Body of pancreas (tissue), 4 donors: ENCODE data around the gene MED25. TPM values are rescaled to one million over a fixed set of nuclear protein-coding genes. Genes with fewer than 3 reads are reported as not detected.

Source experiments
- ATAC-seq: fragments of 150-250 bp; one replicate; pipeline ENCODE4 v1.9.1; 2016
- DNase-seq, 4 donors: peaks; one replicate each; pipeline ENCODE4 v3.0.0-alpha.2; 2019
- H3K27ac ChIP-seq, 4 donors: fragments of 200-600 bp; sonication (generic); 1 replicate in 3 of 4; 2 replicates in 1 of 4; pipeline versions ENCODE4 v1.5.1 to v1.6.1; 2016 to 2019; ENCODE audit warnings: mild to moderate bottlenecking in 1 of 4, mixed read lengths in 1 of 4, moderate library complexity in 1 of 4
- H3K27me3 ChIP-seq, 2 donors: fragments of 200-600 bp; sonication (generic); one replicate each; pipeline ENCODE4 v1.6.0; 2016; ENCODE audit warnings: mild to moderate bottlenecking in 1 of 2
- H3K36me3 ChIP-seq, 2 donors: fragments of 200-600 bp; sonication (generic); replicated peaks in 1 of 2; 2 replicates each; pipeline ENCODE4 v1.5.1; 2016; ENCODE audit warnings: low read depth in 2 of 2; ENCODE audit not compliant: insufficient read depth in 1 of 2
- H3K4me1 ChIP-seq: fragments of 200-600 bp; sonication (generic); one replicate; pipeline ENCODE4 v1.6.0; 2016
- H3K4me3 ChIP-seq, 2 donors: fragments of 200-600 bp; sonication (generic); 1 replicate in 1 of 2; 2 replicates in 1 of 2; pipeline ENCODE4 v1.5.1; 2016 to 2019
- H3K9me3 ChIP-seq, 3 donors: fragments of 200-600 bp; sonication (generic); 1 replicate in 2 of 3; 2 replicates in 1 of 3; pipeline ENCODE4 v1.5.1; 2016
- POLR2A ChIP-seq, 3 donors: fragments of 450-650 bp; IDR thresholded peaks; one replicate each; pipeline ENCODE4 v1.6.1; 2016; ENCODE audit warnings: antibody characterized with exemption in 3 of 3, mild to moderate bottlenecking in 2 of 3
- WGBS, 2 donors: methylation state at CpG; one replicate each; pipeline ENCODE4 v1.1.5; 2017; 5-methylcytosine and 5-hydroxymethylcytosine counted together
- intact Hi-C: fragments of 100-400 bp; cut with DNase I; formaldehyde crosslinking; loops from one replicate; pipeline ENCODE4 v1.15.1; 2023
- total RNA-seq, 2 donors: library from RNA; depleted of rRNA; stranded (reverse); fragments of >200 nt; gene quantifications; one replicate each; pipeline ENCODE4 v1.1.0, GENCODE V29; 2016
- TF ChIP-seq, protein P1 (sequence below), 7 experiments: fragments of 450-650 bp in 4 of 7; fragments of 200-600 bp in 3 of 7; sonication (generic) in 3 of 7; IDR thresholded peaks; one replicate each; pipeline ENCODE4 v1.5.1; 2016 to 2019; ENCODE audit warnings: antibody characterized with exemption in 7 of 7

The MED25 gene
- total RNA-seq, 2 donors from 2014 or later, result 15.8 to 16.9 TPM

DNA sequence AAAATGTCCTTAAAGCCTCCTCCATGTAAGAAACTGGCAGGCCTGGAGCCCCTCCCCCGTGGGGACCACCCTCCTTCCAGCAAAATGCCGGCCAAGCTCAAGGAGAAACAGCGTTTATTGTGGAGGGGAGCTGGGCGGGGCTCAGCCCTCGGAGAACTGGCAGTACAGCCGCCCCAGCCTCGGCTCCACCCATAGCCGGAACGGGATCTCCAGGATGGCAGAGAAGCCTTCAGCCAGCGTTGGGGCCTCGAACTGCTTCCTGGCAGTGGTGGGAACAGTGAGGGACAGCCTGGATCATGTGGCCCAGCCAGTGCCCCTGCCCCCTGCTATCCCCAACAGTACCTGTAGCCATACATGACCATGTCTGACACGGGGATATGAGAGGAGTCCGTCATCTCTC lies 43.0 kb downstream of the MED25 start:
- H3K9me3 ChIP-seq, result no peaks in the 10 kb centered on the region
- DNase-seq (peak in 1 of 4 donors; percentile 8), ATAC-seq (no peak)
- TF ChIP-seq, protein P1, sequence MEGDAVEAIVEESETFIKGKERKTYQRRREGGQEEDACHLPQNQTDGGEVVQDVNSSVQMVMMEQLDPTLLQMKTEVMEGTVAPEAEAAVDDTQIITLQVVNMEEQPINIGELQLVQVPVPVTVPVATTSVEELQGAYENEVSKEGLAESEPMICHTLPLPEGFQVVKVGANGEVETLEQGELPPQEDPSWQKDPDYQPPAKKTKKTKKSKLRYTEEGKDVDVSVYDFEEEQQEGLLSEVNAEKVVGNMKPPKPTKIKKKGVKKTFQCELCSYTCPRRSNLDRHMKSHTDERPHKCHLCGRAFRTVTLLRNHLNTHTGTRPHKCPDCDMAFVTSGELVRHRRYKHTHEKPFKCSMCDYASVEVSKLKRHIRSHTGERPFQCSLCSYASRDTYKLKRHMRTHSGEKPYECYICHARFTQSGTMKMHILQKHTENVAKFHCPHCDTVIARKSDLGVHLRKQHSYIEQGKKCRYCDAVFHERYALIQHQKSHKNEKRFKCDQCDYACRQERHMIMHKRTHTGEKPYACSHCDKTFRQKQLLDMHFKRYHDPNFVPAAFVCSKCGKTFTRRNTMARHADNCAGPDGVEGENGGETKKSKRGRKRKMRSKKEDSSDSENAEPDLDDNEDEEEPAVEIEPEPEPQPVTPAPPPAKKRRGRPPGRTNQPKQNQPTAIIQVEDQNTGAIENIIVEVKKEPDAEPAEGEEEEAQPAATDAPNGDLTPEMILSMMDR (IDR thresholded peaks at IDR 0.05), result no peak
- no peak for TF ChIP-seq POLR2A (IDR thresholded peaks at IDR 0.05)
- intact Hi-C loops, result no loop called here
- H3K27ac ChIP-seq, result peak overlapping the region in 1 of 4 donors; percentile 25
- H3K36me3 ChIP-seq, result peaks cover 17 to 20% of the 10 kb centered on the region in 2 donors
- H3K4me1 ChIP-seq, result peaks cover 14% of the 10 kb centered on the region
- no peaks in the 10 kb centered on the region for H3K27me3 ChIP-seq
- no peak overlapping the region for H3K4me3 ChIP-seq
- WGBS, 2 donors, result 61 to 72% methylated on average over 13 of the region's 13 CpGs

DNA sequence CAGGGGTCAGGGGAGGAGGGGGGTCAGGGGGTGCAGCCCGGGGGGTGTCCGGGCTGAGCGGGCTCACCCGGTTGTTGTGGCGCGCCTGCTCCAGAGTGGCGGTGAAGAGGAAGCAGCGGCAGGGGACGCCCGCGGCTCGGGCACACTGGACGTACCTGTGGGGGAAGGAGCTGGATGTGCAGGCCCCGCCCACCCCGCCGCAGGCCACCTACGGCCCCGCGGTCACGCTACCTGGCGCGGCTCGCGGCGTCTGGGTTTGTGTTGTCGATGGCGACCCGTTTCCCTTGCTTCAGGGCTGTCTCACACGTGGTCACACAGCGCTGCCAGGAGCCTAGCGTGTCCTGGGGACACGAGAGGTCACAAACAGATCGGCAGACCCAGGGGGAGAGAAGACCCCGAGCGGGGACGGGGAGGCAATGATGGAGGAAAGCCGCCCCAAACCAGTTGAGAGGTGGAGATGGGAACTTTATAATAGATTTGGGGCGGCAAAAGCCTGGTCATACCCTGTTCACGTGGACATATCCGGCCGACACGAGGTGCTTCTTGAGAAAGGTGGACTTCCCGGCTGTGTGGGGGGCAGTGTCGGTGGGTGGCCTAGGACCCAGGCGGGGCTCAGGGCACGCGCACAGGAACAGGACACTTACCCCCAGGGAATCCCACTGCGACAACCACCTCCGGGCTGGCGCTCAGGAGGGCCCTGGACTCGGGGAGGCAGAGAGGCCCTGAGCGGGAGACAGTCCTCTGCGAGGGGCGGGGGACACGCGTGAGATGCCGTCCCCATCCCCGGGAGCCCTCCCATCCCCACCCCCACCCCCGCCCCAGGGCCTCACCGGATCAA lies 43.7 kb downstream of the MED25 start:
- ATAC-seq, result no peak
- 85 to 92% methylated on average over 42 to 59 of the region's 60 CpGs for WGBS, 2 donors
- peak in 1 of 4 donors; percentile 4 for DNase-seq
- peaks cover 15 to 20% of the 10 kb centered on the region in 2 donors for H3K36me3 ChIP-seq
- no peaks in the 10 kb centered on the region for H3K27me3 ChIP-seq
- H3K9me3 ChIP-seq, result no peaks in the 10 kb centered on the region
- H3K4me3 ChIP-seq, result no peak overlapping the region
- no peak overlapping the region for H3K27ac ChIP-seq
- H3K4me1 ChIP-seq, result peaks cover 20% of the 10 kb centered on the region
- TF ChIP-seq, protein P1 (IDR thresholded peaks at IDR 0.05), result no peak
- TF ChIP-seq POLR2A (IDR thresholded peaks at IDR 0.05), result no peak
- intact Hi-C loops, result no loop called here

DNA sequence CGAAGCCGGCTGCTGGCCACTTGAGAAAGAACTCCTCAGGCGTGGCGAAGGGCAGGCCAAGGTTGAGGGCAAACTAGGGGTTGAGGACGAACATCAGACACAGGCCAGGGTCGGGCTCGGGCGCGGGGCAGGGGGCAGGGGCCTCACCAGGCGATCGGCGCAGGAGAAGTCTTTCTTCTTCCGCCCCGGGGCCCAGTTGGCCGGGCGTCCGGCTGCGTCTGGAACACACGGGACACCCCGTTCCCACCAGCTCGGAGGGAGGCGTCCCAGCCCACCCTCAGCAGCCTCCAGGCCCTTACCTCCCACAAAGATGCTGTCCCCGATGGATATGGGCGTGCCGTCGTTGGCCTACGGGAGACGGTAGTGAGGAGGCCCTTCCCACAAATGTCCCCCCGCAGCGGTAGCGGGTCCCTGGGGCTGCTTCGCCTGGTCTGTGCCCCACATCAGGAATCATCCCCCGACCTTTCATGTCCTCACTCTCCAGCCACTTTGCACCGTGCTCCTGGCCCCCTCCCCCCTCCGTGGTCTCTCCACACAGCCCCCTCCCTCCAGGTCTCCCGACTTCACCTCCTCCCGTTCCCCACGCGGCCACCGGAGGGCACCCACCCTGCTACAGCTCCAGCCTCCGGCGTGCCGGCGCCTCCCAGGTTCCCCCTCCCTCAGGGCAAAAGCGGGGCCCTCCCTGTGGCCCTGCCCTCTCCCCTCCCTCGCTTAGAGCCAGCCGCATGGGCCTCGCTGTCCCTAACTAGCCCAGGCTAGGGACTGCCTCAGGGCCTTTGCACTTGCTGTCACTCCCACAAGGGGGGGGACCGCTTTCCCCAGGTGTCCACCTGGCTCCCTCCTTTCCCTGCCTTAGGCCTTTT lies 44.5 kb downstream of the MED25 start:
- Histone ChIP-seq H3K4me1 (peaks cover 24% of the 10 kb centered on the region), H3K9me3 (no peaks in the 10 kb centered on the region), H3K27me3 (no peaks in the 10 kb centered on the region), H3K4me3 (no peak overlapping the region), H3K27ac (no peak overlapping the region), H3K36me3 (peaks cover 15 to 20% of the 10 kb centered on the region in 2 donors)
- DNase-seq (peak in 2 of 4 donors; percentile 8 to 15), ATAC-seq (no peak)
- TF ChIP-seq POLR2A (IDR thresholded peaks at IDR 0.05), result no peak
- TF ChIP-seq, protein P1 (IDR thresholded peaks at IDR 0.05), result peak in 2 of 7 experiments; percentile 8 to 14
- WGBS, 2 donors, result 85 to 86% methylated on average over 33 to 40 of the region's 49 CpGs
- intact Hi-C loops, result no loop called here

DNA sequence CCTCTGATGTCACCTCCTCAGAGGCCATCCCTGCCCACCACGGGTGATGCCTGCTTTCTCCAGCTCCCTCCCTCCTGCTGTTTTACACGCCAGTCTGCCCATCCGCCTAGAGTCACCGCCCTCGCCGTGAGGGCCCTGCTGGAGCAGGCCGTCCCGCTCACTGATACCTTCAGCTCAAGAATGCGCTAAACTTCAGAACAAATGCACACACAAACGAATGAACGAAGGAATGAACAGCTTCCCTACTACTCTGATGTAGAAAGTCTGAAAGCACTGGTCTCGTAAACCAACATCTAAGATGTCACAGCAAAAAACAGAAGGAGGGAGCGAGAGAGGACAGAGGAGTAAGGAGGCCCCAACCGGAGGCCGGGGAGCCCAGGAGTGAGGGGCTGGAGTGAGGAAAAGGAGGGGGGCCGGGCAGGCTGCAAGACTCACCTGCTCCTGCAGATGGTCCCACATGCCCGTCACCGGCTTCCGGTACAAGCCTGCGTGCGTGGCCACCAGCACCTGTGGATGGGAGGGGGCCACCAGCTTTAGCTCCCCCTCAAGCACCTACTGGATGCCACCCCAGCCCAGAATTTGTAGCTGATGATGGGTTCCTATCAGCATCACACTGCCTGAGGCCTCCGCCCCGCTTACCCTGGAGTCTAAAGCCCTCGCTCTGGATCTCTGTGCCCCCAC lies 45.3 kb downstream of the MED25 start:
- WGBS, 2 donors, result 90 to 91% methylated on average over 23 to 24 of the region's 24 CpGs
- Histone ChIP-seq H3K36me3 (peaks cover 14 to 17% of the 10 kb centered on the region in 2 donors), H3K4me1 (peaks cover 32% of the 10 kb centered on the region), H3K9me3 (no peaks in the 10 kb centered on the region), H3K27ac (no peak overlapping the region), H3K4me3 (no peak overlapping the region), H3K27me3 (no peaks in the 10 kb centered on the region)
- ATAC-seq (no peak), DNase-seq (peak in 2 of 4 donors; percentile 2 to 15)
- intact Hi-C loops, result no loop called here
- TF ChIP-seq, protein P1 (IDR thresholded peaks at IDR 0.05), result no peak
- no peak for TF ChIP-seq POLR2A (IDR thresholded peaks at IDR 0.05)
